SU-DHL-6 (cell line): ENCODE data around the gene TAS1R2.

Experiments used
- EZH2phosphoT487 ChIP-seq: fragments of 200-600 bp; sonication (generic), shearing (Covaris generic); conservative IDR thresholded peaks from 2 replicates; pipeline ENCODE4 v1.6.1; 2018; ENCODE audit warnings: mild to moderate bottlenecking, antibody characterized with exemption, low read length, moderate library complexity, mixed read lengths
- TF ChIP-seq, protein P1 (sequence below): fragments of 200-600 bp; sonication (generic); IDR thresholded peaks from one replicate; pipeline ENCODE4 v1.5.1; 2017; ENCODE audit warnings: antibody characterized with exemption, mild to moderate bottlenecking, low read length, moderate library complexity; ENCODE audit not compliant: insufficient read depth, poor library complexity, severe bottlenecking

DNA sequence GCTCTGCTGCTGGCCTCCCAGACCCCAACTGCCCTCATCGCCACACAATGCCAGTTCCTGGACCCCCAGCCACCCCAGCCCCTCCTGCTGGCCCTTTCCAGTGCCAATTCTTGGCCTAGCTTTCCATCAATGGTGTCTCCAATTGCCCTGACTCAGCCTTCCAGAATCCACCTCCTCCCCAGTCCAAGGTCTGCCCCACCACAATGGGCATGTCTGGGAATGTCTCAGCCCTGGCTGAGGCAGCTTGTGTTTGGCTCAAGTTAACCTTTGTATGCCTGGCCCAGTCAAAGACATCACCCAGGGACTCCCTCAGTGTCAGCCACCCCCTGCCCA is 26.5 kb upstream of the TAS1R2 start:
- TF ChIP-seq, protein P1, sequence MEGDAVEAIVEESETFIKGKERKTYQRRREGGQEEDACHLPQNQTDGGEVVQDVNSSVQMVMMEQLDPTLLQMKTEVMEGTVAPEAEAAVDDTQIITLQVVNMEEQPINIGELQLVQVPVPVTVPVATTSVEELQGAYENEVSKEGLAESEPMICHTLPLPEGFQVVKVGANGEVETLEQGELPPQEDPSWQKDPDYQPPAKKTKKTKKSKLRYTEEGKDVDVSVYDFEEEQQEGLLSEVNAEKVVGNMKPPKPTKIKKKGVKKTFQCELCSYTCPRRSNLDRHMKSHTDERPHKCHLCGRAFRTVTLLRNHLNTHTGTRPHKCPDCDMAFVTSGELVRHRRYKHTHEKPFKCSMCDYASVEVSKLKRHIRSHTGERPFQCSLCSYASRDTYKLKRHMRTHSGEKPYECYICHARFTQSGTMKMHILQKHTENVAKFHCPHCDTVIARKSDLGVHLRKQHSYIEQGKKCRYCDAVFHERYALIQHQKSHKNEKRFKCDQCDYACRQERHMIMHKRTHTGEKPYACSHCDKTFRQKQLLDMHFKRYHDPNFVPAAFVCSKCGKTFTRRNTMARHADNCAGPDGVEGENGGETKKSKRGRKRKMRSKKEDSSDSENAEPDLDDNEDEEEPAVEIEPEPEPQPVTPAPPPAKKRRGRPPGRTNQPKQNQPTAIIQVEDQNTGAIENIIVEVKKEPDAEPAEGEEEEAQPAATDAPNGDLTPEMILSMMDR = no peak
- no peak for TF ChIP-seq EZH2phosphoT487
